HepG2 (cell line): Measurements from ENCODE around the gene ISCA1. TPM values are rescaled to one million over a fixed set of nuclear protein-coding genes. Genes with fewer than 3 reads are reported as not detected.

Experiments
- ATAC-seq: fragments of 200-7000 bp; cut with Tn5 transposase; 3 replicates; pipeline ENCODE4 v1.9.1; 2020; ENCODE audit warnings: mild to moderate bottlenecking, moderate library complexity
- BruUV-seq: library from RNA; stranded (reverse); fragments of 400-500 nt; replicated peaks from 2 replicates; lab custom pipeline; 2021; lab: Mats Ljungman, UMichigan
- CTCF ChIA-PET: fragments of 300-600 bp; formaldehyde crosslinking; extraction: SDS; loops from one replicate; lab custom pipeline; 2021; ENCODE audit warnings: low total read pairs, inconsistent platforms, low intra/inter-chr PET ratio; lab: Yijun Ruan, JAX
- POLR2A ChIA-PET: fragments of 350-600 bp; sonication (Branson Sonifier 250); formaldehyde crosslinking; loops from one replicate; lab custom pipeline; 2020; ENCODE audit warnings: antibody characterized with exemption, inconsistent platforms; lab: Yijun Ruan, JAX
- DNase-seq: peaks from one replicate; pipeline ENCODE4 v3.0.0-alpha.2; 2015; ENCODE audit warnings: low spot score
- FAIRE-seq: peaks from 3 replicates; lab custom pipeline; 2011; peaks lifted over from hg19 to GRCh38; lab: Jason Lieb, UNC
- H2AFZ ChIP-seq: one replicate; pipeline ENCODE4 v1.6.1; 2011; ENCODE audit warnings: low read length, inconsistent platforms
- H3K27ac ChIP-seq: fragments of 300-600 bp; 3 replicates; pipeline ENCODE4 v1.8.0; 2011; ENCODE audit warnings: mixed run types, mild to moderate bottlenecking, mixed read lengths, low read length, inconsistent platforms; ENCODE audit not compliant: insufficient read depth; ENCODE audit errors: extremely low read length
- H3K27me3 ChIP-seq, 2 experiments: fragments of 200-600 bp in 1 of 2; 2 replicates in 1 of 2; 3 replicates in 1 of 2; pipeline versions ENCODE4 v1.6.0 to v1.8.0; 2011; ENCODE audit warnings: low read length in 2 of 2, mild to moderate bottlenecking in 2 of 2, moderate library complexity in 2 of 2, inconsistent platforms in 1 of 2; ENCODE audit not compliant: insufficient read depth in 2 of 2, control insufficient read depth in 1 of 2
- H3K36me3 ChIP-seq, 2 experiments: fragments of 200-600 bp in 1 of 2; replicated peaks in 1 of 2; 2 replicates in 1 of 2; 3 replicates in 1 of 2; pipeline versions ENCODE4 v1.5.1 to v1.8.0; 2011; ENCODE audit warnings: low read length in 2 of 2, inconsistent platforms in 1 of 2; ENCODE audit not compliant: insufficient read depth in 2 of 2, control insufficient read depth in 1 of 2
- H3K4me1 ChIP-seq: 2 replicates; pipeline ENCODE4 v1.5.1; 2012; ENCODE audit warnings: low read length, inconsistent platforms; ENCODE audit not compliant: insufficient read depth
- H3K4me2 ChIP-seq: 2 replicates; pipeline ENCODE4 v1.6.0; 2011; ENCODE audit warnings: low read depth, low read length, inconsistent platforms
- H3K4me3 ChIP-seq, 3 experiments: fragments of 200-600 bp in 1 of 3; sonication (generic), shearing (Covaris generic) in 1 of 3; replicated peaks in 1 of 3; 2 replicates each; pipeline ENCODE4 v1.5.1; 2011 to 2016; ENCODE audit warnings: low read length in 3 of 3, inconsistent platforms in 2 of 3, low read depth in 2 of 3, mild to moderate bottlenecking in 2 of 3, control low read depth in 1 of 3, mixed read lengths in 1 of 3; ENCODE audit not compliant: insufficient read depth in 1 of 3
- H3K79me2 ChIP-seq: one replicate; pipeline ENCODE4 v1.6.1; 2011; ENCODE audit warnings: low read length, inconsistent platforms; ENCODE audit not compliant: insufficient read depth
- H3K9ac ChIP-seq: 2 replicates; pipeline ENCODE4 v1.6.0; 2011; ENCODE audit warnings: mild to moderate bottlenecking, low read depth, low read length, inconsistent platforms; ENCODE audit not compliant: insufficient read depth
- H3K9me3 ChIP-seq: 2 replicates; pipeline ENCODE4 v1.5.1; 2012; ENCODE audit warnings: mild to moderate bottlenecking, low read length
- H4K20me1 ChIP-seq: 2 replicates; pipeline ENCODE4 v1.6.0; 2011; ENCODE audit warnings: inconsistent platforms, mild to moderate bottlenecking, low read length, moderate library complexity; ENCODE audit not compliant: insufficient read depth
- CBX2 ChIP-seq, 2 experiments: fragments of 200-600 bp in 1 of 2; sonication (generic); formaldehyde crosslinking in 1 of 2; IDR thresholded peaks; 2 replicates each; pipeline versions ENCODE4 v1.7.0 to v1.8.1; 2018 to 2022; ENCODE audit warnings: low read depth in 2 of 2, low read length in 1 of 2, mild to moderate bottlenecking in 1 of 2, missing genetic modification reagents in 1 of 2
- EP300 ChIP-seq, 3 experiments: sonication (generic) in 1 of 3; formaldehyde crosslinking in 1 of 3; IDR thresholded peaks; 2 replicates each; pipeline versions ENCODE4 v1.5.1 to v1.6.1; 2011 to 2020; ENCODE audit warnings: low read depth in 2 of 3, low read length in 2 of 3, borderline replicate concordance in 1 of 3, improper control_type of control experiment in 1 of 3, mild to moderate bottlenecking in 1 of 3, missing genetic modification reagents in 1 of 3, moderate library complexity in 1 of 3
- FUBP1 ChIP-seq: sonication (generic); formaldehyde crosslinking; IDR thresholded peaks from 2 replicates; pipeline ENCODE4 v1.5.1; 2020; ENCODE audit warnings: missing genetic modification reagents, mild to moderate bottlenecking, borderline replicate concordance
- ISL2 ChIP-seq: sonication (generic); formaldehyde crosslinking; IDR thresholded peaks from 2 replicates; pipeline ENCODE4 v1.5.0; 2020; ENCODE audit warnings: missing genetic modification reagents
- RAD21 ChIP-seq: fragments of 450-650 bp; formaldehyde crosslinking; IDR thresholded peaks from 2 replicates; pipeline ENCODE4 v1.5.0; 2020; ENCODE audit warnings: mild to moderate bottlenecking
- SYNCRIP ChIP-seq: fragments of 200-400 bp; formaldehyde crosslinking; IDR thresholded peaks from 2 replicates; pipeline ENCODE4 v1.6.1; 2018; ENCODE audit warnings: mild to moderate bottlenecking, low read depth, low read length; ENCODE audit not compliant: insufficient read depth
- ZFX ChIP-seq: sonication (generic); formaldehyde crosslinking; IDR thresholded peaks from 2 replicates; pipeline ENCODE4 v1.4.0; 2020; ENCODE audit warnings: mild to moderate bottlenecking, low read depth, missing genetic modification reagents, moderate library complexity
- ZNF33A ChIP-seq: sonication (generic); formaldehyde crosslinking; IDR thresholded peaks from 2 replicates; pipeline ENCODE4 v1.5.1; 2020; ENCODE audit warnings: missing genetic modification reagents, mild to moderate bottlenecking, moderate library complexity, borderline replicate concordance
- ZNF383 ChIP-seq: sonication (generic); formaldehyde crosslinking; IDR thresholded peaks from 2 replicates; pipeline ENCODE4 v1.4.0; 2020; ENCODE audit warnings: missing genetic modification reagents, mild to moderate bottlenecking, borderline replicate concordance
- WGBS: methylation state at CpG from one replicate; pipeline ENCODE4 v1.1.6; 2017; ENCODE audit warnings: low lambda C conversion rate; 5-methylcytosine and 5-hydroxymethylcytosine counted together
- in situ Hi-C: cut with HindIII; loops from 2 replicates; pipeline ENCODE4 v1.10.0; 2017; ENCODE audit warnings: low pct_unique_long_range_greater_than_20kb; ENCODE audit not compliant: extremely low pct_ligation_motif_present
- intact Hi-C: fragments of 100-400 bp; cut with micrococcal nuclease; formaldehyde crosslinking; loops from one replicate; pipeline ENCODE4 v1.10.0; 2022; ENCODE audit not compliant: unreplicated experiment
- polyA plus RNA-seq, 8 experiments: library from polyadenylated mRNA; depleted of rRNA in 3 of 8; stranded (reverse) in 7 of 8; unstranded in 1 of 8; fragments of >200 nt; fragmentation: Illumina TruSeq in 4 of 8; extraction: Trizol in 4 of 8; gene quantifications; 2 replicates each; pipeline versions ENCODE4 v1.2.1 to v1.2.3, GENCODE V29; 2011 to 2016; ENCODE audit warnings: low read depth in 4 of 8, missing spikeins in 1 of 8, mixed read lengths in 1 of 8; ENCODE audit not compliant: insufficient read depth in 1 of 8
- total RNA-seq, 5 experiments: library from RNA; depleted of rRNA; stranded (reverse); fragments of >200 nt; fragmentation: Illumina TruSeq; extraction: Trizol; gene quantifications; 2 replicates each; pipeline ENCODE4 v1.2.3, GENCODE V29; 2016; ENCODE audit warnings: low read depth in 1 of 5
- TF ChIP-seq, protein P1 (sequence below): sonication (generic); formaldehyde crosslinking; conservative IDR thresholded peaks from 2 replicates; pipeline ENCODE4 v1.8.0; 2022; ENCODE audit warnings: mild to moderate bottlenecking, moderate library complexity, missing genetic modification reagents

ISCA1 gene
- total and polyA plus RNA-seq, 2 of the 13 experiments (the other 11 are each of a cell fraction or from before 2014, with no cell fraction given) = 29.2 to 40.9 TPM

DNA sequence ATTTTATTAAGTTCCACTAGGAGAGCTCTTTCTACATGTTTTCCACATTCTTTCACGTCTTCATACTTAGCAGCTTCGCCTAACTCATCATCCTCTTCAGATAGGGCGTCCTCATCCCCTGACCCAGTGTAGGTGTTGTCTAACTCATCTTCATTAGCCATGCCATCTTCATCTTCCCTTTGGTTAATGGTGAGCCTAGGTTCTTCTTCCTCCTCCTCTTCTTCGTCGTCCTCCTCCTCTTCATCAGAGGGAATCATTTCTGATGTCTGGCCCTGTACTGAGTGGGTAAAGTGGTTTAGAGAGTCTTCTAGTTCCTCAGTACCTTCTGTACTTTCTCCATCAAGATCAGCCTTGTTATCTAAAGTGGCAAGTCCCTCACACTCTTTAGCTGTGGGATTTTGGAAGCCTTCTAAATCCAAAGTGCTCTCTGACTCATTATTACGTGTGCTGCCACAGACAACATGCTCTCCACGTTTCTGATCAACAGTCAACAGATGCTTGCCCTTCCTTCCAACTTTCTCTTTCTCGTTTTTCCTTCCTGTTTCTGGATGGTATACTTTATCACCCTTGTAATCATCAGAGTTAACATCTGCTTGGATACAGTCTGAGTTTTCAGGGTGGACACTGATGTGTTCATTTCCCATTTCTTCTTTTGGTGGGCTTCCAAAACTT lies 40.8 kb upstream of the ISCA1 start:
- in situ Hi-C loops = no loop called here

More for the DNA sequence above, 40.8 kb upstream of the ISCA1 start:
- no TSS peak for BruUV-seq
- no peak overlapping the region for H3K9ac ChIP-seq
- CTCF ChIA-PET = no interaction called here
- no peaks in the 10 kb centered on the region for H3K27me3 ChIP-seq
- TF ChIP-seq, protein P1, sequence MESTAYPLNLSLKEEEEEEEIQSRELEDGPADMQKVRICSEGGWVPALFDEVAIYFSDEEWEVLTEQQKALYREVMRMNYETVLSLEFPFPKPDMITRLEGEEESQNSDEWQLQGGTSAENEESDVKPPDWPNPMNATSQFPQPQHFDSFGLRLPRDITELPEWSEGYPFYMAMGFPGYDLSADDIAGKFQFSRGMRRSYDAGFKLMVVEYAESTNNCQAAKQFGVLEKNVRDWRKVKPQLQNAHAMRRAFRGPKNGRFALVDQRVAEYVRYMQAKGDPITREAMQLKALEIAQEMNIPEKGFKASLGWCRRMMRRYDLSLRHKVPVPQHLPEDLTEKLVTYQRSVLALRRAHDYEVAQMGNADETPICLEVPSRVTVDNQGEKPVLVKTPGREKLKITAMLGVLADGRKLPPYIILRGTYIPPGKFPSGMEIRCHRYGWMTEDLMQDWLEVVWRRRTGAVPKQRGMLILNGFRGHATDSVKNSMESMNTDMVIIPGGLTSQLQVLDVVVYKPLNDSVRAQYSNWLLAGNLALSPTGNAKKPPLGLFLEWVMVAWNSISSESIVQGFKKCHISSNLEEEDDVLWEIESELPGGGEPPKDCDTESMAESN = no peak
- TF ChIP-seq CBX2 (IDR thresholded peaks at IDR 0.05; ENCODE audit: low read depth, low read length) (no peak), CBX2 (CRISPR knock-in tag; IDR thresholded peaks at IDR 0.05; ENCODE audit: low read depth) (no peak), ZFX (CRISPR knock-in tag) (no peak), FUBP1 (no peak), EP300 (IDR thresholded peaks at IDR 0.05; ENCODE audit: low read depth in 2 of 2, low read length in 2 of 2) (no peak), EP300 (CRISPR knock-in tag; IDR thresholded peaks at IDR 0.05; ENCODE audit: borderline replicate concordance) (no peak), ISL2 (CRISPR knock-in tag) (no peak), ZNF33A (CRISPR knock-in tag) (no peak), ZNF383 (CRISPR knock-in tag) (no peak), SYNCRIP (no peak), RAD21 (no peak)
- H3K4me1 ChIP-seq = no peaks in the 10 kb centered on the region
- peaks cover 26 to 78% of the 10 kb centered on the region in 2 experiments for H3K36me3 ChIP-seq
- H4K20me1 ChIP-seq = no peaks in the 10 kb centered on the region
- H3K4me3 ChIP-seq = no peak overlapping the region
- H3K79me2 ChIP-seq = no peaks in the 10 kb centered on the region
- H3K9me3 ChIP-seq = no peaks in the 10 kb centered on the region
- 95% methylated on average over 8 of the region's 8 CpGs for WGBS
- ATAC-seq = no peak
- POLR2A ChIA-PET = no interaction called here
- no peak overlapping the region for H3K27ac ChIP-seq
- H2AFZ ChIP-seq = no peak overlapping the region
- no peak for DNase-seq
- FAIRE-seq = no peak
- no peak overlapping the region for H3K4me2 ChIP-seq
- intact Hi-C loops = no loop called here
